B cell (primary cell): Measurements from ENCODE around the gene BMP2K. TPM values are rescaled to one million over a fixed set of nuclear protein-coding genes. Genes with fewer than 3 reads are reported as not detected.

Experiments
- ATAC-seq: fragments of 200-7000 bp; cut with Tn5 transposase; one replicate; pipeline ENCODE4 v1.10.0; 2021; ENCODE audit warnings: low read depth, mild to moderate bottlenecking, moderate number of reproducible peaks, moderate library complexity
- CTCF ChIA-PET: fragments of 350-600 bp; sonication (Branson Sonifier 250); formaldehyde crosslinking; loops from one replicate; lab custom pipeline; 2021; ENCODE audit warnings: antibody characterized with exemption, inconsistent platforms; lab: Charles Lee
- POLR2A ChIA-PET: fragments of 350-600 bp; sonication (Branson Sonifier 250); formaldehyde crosslinking; loops from one replicate; lab custom pipeline; 2021; ENCODE audit warnings: antibody characterized with exemption; lab: Charles Lee
- DNase-seq: peaks from one replicate; pipeline ENCODE4 v3.0.0; 2013
- H2AFZ ChIP-seq: 2 replicates; pipeline ENCODE4 v1.6.1; 2012; ENCODE audit warnings: mild to moderate bottlenecking, low read depth, low read length; ENCODE audit not compliant: insufficient read depth, poor library complexity, severe bottlenecking
- H3K27ac ChIP-seq, 2 donors: 1 replicate in 1 of 2; 2 replicates in 1 of 2; pipeline ENCODE4 v1.5.1; 2012 to 2013; ENCODE audit warnings: low read length in 2 of 2, mild to moderate bottlenecking in 2 of 2, moderate library complexity in 1 of 2
- H3K27me3 ChIP-seq, 4 experiments: fragments of 200-600 bp in 1 of 4; sonication (generic) in 1 of 4; replicated peaks in 1 of 4; 1 replicate in 2 of 4; 2 replicates in 2 of 4; pipeline versions ENCODE4 v1.6.1 to v1.7.0; 2013 to 2016; ENCODE audit warnings: low read length in 3 of 4, mild to moderate bottlenecking in 2 of 4, mixed read lengths in 1 of 4, moderate library complexity in 1 of 4; ENCODE audit not compliant: insufficient read depth in 4 of 4, control insufficient read depth in 3 of 4; ENCODE audit errors: control extremely low read depth in 1 of 4
- H3K36me3 ChIP-seq, 2 experiments: replicated peaks in 1 of 2; 1 replicate in 1 of 2; 2 replicates in 1 of 2; pipeline versions ENCODE4 v1.6.1 to v1.7.1; 2013; ENCODE audit warnings: low read length in 1 of 2; ENCODE audit not compliant: insufficient read depth in 2 of 2, control insufficient read depth in 1 of 2; ENCODE audit errors: control extremely low read depth in 1 of 2, extremely low read depth in 1 of 2
- H3K4me1 ChIP-seq, 2 donors: fragments of 200-600 bp in 1 of 2; sonication (generic) in 1 of 2; 1 replicate in 1 of 2; 2 replicates in 1 of 2; pipeline versions ENCODE4 v1.5.1 to v1.6.1; 2013 to 2017; ENCODE audit warnings: low read length in 2 of 2; ENCODE audit not compliant: control insufficient read depth in 2 of 2, insufficient read depth in 2 of 2
- H3K4me2 ChIP-seq: replicated peaks from 2 replicates; pipeline ENCODE3; 2012; ENCODE audit warnings: mild to moderate bottlenecking, low read depth, low read length; ENCODE audit not compliant: poor library complexity, severe bottlenecking
- H3K4me3 ChIP-seq, 5 experiments: fragments of 200-600 bp in 1 of 5; sonication (generic) in 1 of 5; 1 replicate in 3 of 5; 2 replicates in 2 of 5; pipeline versions ENCODE4 v1.5.1 to v1.7.0; 2011 to 2016; ENCODE audit warnings: low read length in 4 of 5, mild to moderate bottlenecking in 4 of 5, low read depth in 2 of 5, control low read depth in 1 of 5, moderate library complexity in 1 of 5; ENCODE audit not compliant: insufficient read depth in 1 of 5; ENCODE audit errors: control extremely low read depth in 1 of 5, extremely low read depth in 1 of 5
- H3K79me2 ChIP-seq: fragments of 200-600 bp; sonication (generic); one replicate; pipeline ENCODE4 v1.6.0; 2016; ENCODE audit warnings: low read length; ENCODE audit not compliant: control insufficient read depth, insufficient read depth
- H3K9ac ChIP-seq: fragments of 200-600 bp; sonication (generic); 2 replicates; pipeline ENCODE4 v1.6.1; 2017; ENCODE audit warnings: mild to moderate bottlenecking, low read length, moderate library complexity
- H3K9me3 ChIP-seq, 3 donors: one replicate each; pipeline versions ENCODE4 v1.6.1 to v1.7.1; 2013; ENCODE audit warnings: low read length in 2 of 3; ENCODE audit not compliant: control insufficient read depth in 2 of 3, insufficient read depth in 1 of 3; ENCODE audit errors: control extremely low read depth in 1 of 3
- H4K20me1 ChIP-seq: 2 replicates; pipeline ENCODE4 v1.6.0; 2012; ENCODE audit warnings: mild to moderate bottlenecking, low read length; ENCODE audit not compliant: insufficient read depth, control insufficient read depth, poor library complexity, severe bottlenecking
- H3K27ac Mint-ChIP-seq: one replicate; pipeline ENCODE4 v1.8.0; 2021; ENCODE audit warnings: mixed read lengths
- H3K27me3 Mint-ChIP-seq: one replicate; pipeline ENCODE4 v1.8.0; 2021; ENCODE audit warnings: mixed read lengths
- H3K4me1 Mint-ChIP-seq: one replicate; pipeline ENCODE4 v1.8.0; 2021; ENCODE audit warnings: mixed read lengths
- H3K4me3 Mint-ChIP-seq: one replicate; pipeline ENCODE4 v1.8.0; 2021; ENCODE audit warnings: mixed read lengths
- H3K9me3 Mint-ChIP-seq: one replicate; pipeline ENCODE4 v1.8.0; 2022; ENCODE audit warnings: mixed read lengths; ENCODE audit not compliant: insufficient read depth
- CTCF ChIP-seq: fragments of 200-600 bp; IDR thresholded peaks from one replicate; pipeline ENCODE4 v1.8.0; 2022; ENCODE audit warnings: antibody characterized with exemption, mild to moderate bottlenecking
- EZH2 ChIP-seq: IDR thresholded peaks from 2 replicates; pipeline ENCODE4 v1.6.1; 2012; ENCODE audit warnings: borderline replicate concordance, low read depth, mild to moderate bottlenecking, moderate library complexity, low read length; ENCODE audit not compliant: insufficient read depth, poor library complexity, severe bottlenecking
- WGBS: methylation state at CpG from one replicate; pipeline ENCODE4 v1.1.5; 2013; ENCODE audit warnings: missing lambda C conversion rate; ENCODE audit not compliant: insufficient coverage; 5-methylcytosine and 5-hydroxymethylcytosine counted together
- intact Hi-C: fragments of 100-400 bp; cut with micrococcal nuclease; formaldehyde crosslinking; loops from one replicate; pipeline ENCODE4 v1.10.0; 2022
- polyA plus RNA-seq: library from polyadenylated mRNA; depleted of rRNA; stranded (reverse); fragments of >200 nt; gene quantifications from 2 replicates; pipeline ENCODE4 v1.2.3, GENCODE V29; 2012
- total RNA-seq, 2 donors: library from RNA; stranded (reverse); fragments of 120-200 nt in 1 of 2; gene quantifications; 1 replicate in 1 of 2; 2 replicates in 1 of 2; pipeline versions ENCODE4 v1.2.3 to v1.2.4, GENCODE V29; 2013 to 2022

BMP2K gene
- total and polyA plus RNA-seq, 2 donors (not counting 1 experiment from before 2014, with no cell fraction given): 59.1 to 117 TPM

- Histone ChIP-seq H3K79me2 (peaks cover 2% of the 10 kb centered on the region), H3K4me3 (no peak overlapping the region), H3K9ac (no peak overlapping the region), H3K27ac (no peak overlapping the region), H3K4me2 (no peak overlapping the region), H3K27me3 (no peaks in the 10 kb centered on the region), H3K4me1 (peaks cover 27% of the 10 kb centered on the region in 2 donors), H2AFZ (no peak overlapping the region), H3K9me3 (no peaks in the 10 kb centered on the region), H4K20me1 (no peaks in the 10 kb centered on the region), H3K36me3 (no peaks in the 10 kb centered on the region)
- H3K27ac Mint-ChIP-seq: no peak overlapping the region
- no CpG with 5 or more reads among the region's 2 CpGs for WGBS
- POLR2A ChIA-PET: no interaction called here
- CTCF ChIA-PET: no interaction called here
- no peaks in the 10 kb centered on the region for H3K9me3 Mint-ChIP-seq
- ATAC-seq (no peak), DNase-seq (no peak)
- no peaks in the 10 kb centered on the region for H3K27me3 Mint-ChIP-seq
- no peak for TF ChIP-seq CTCF
- no peak for TF ChIP-seq EZH2
- no peak overlapping the region for H3K4me3 Mint-ChIP-seq
- intact Hi-C loops: no loop called here
- peaks cover 35% of the 10 kb centered on the region for H3K4me1 Mint-ChIP-seq
Observed at GRCh38 chr4:78762529-78762928, 13.6 kb upstream of the BMP2K start.

GRCh38 chr4:78763251-78763650, 12.9 kb upstream of the BMP2K start:
- intact Hi-C loops: no loop called here
- H3K9me3 Mint-ChIP-seq: no peaks in the 10 kb centered on the region

More at GRCh38 chr4:78763251-78763650, 12.9 kb upstream of the BMP2K start:
- no peak overlapping the region for H3K9ac ChIP-seq
- ChIA-PET POLR2A (no interaction called here), CTCF (no interaction called here)
- no peaks in the 10 kb centered on the region for H3K36me3 ChIP-seq
- Mint-ChIP-seq H3K27ac (no peak overlapping the region), H3K27me3 (no peaks in the 10 kb centered on the region), H3K4me1 (peaks cover 34% of the 10 kb centered on the region), H3K4me3 (no peak overlapping the region)
- 100% methylated on average over 1 of the region's 1 CpG for WGBS
- no peak for DNase-seq
- peaks cover 22 to 26% of the 10 kb centered on the region in 2 donors for H3K4me1 ChIP-seq
- no peak overlapping the region for H2AFZ ChIP-seq
- H3K79me2 ChIP-seq: no peaks in the 10 kb centered on the region
- no peaks in the 10 kb centered on the region for H3K9me3 ChIP-seq
- no peak for ATAC-seq
- H4K20me1 ChIP-seq: no peaks in the 10 kb centered on the region
- no peak overlapping the region for H3K4me3 ChIP-seq
- H3K4me2 ChIP-seq: no peak overlapping the region
- no peak overlapping the region for H3K27ac ChIP-seq
- TF ChIP-seq CTCF: no peak
- no peak for TF ChIP-seq EZH2
- H3K27me3 ChIP-seq: no peaks in the 10 kb centered on the region
